ENCODE measurements around the gene RNF112.

GRCh38 chr17:19381361-19381740 lies 29.7 kb upstream of the RNF112 start:
- TF ChIP-seq POLR2A (IDR thresholded peaks at IDR 0.05), result no peak
- no peak for TF ChIP-seq CTCF (IDR thresholded peaks at IDR 0.05)

All from lower leg skin (tissue), 3 donors.